ENCODE data around the gene LCN6. TPM values are rescaled to one million over a fixed set of nuclear protein-coding genes. Genes with fewer than 3 reads are reported as not detected.

Gene LCN6
- total and polyA plus RNA-seq, 11 donors = 0.81 to 101 (median 18.4) TPM

- peaks cover 0 to 5% (median 0%) of the 10 kb centered on the region in 9 donors for H3K27me3 ChIP-seq
- H3K4me1 ChIP-seq = peaks cover 0 to 20% (median 2%) of the 10 kb centered on the region in 12 donors
- intact Hi-C loops (cut with DNase I) = no loop called here
- no peak overlapping the region for H3K27ac ChIP-seq
- ATAC-seq (no peak), DNase-seq (peak in 1 of 5 donors; percentile 59)
- no peak for TF ChIP-seq POLR2A (IDR thresholded peaks at IDR 0.05)
- TF ChIP-seq, protein P1, sequence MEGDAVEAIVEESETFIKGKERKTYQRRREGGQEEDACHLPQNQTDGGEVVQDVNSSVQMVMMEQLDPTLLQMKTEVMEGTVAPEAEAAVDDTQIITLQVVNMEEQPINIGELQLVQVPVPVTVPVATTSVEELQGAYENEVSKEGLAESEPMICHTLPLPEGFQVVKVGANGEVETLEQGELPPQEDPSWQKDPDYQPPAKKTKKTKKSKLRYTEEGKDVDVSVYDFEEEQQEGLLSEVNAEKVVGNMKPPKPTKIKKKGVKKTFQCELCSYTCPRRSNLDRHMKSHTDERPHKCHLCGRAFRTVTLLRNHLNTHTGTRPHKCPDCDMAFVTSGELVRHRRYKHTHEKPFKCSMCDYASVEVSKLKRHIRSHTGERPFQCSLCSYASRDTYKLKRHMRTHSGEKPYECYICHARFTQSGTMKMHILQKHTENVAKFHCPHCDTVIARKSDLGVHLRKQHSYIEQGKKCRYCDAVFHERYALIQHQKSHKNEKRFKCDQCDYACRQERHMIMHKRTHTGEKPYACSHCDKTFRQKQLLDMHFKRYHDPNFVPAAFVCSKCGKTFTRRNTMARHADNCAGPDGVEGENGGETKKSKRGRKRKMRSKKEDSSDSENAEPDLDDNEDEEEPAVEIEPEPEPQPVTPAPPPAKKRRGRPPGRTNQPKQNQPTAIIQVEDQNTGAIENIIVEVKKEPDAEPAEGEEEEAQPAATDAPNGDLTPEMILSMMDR (IDR thresholded peaks at IDR 0.05) = no peak
- 45 to 62% (median 55%) methylated on average over 9 to 25 of the region's 25 CpGs for WGBS, 4 donors
- H3K9me3 ChIP-seq = peaks cover 0 to 10% (median 0%) of the 10 kb centered on the region in 12 donors
- H3K36me3 ChIP-seq = no peaks in the 10 kb centered on the region
- no peak overlapping the region for H3K4me3 ChIP-seq
Observed at GRCh38 chr9:136760424-136760823, 12.1 kb upstream of the LCN6 start.

DNA sequence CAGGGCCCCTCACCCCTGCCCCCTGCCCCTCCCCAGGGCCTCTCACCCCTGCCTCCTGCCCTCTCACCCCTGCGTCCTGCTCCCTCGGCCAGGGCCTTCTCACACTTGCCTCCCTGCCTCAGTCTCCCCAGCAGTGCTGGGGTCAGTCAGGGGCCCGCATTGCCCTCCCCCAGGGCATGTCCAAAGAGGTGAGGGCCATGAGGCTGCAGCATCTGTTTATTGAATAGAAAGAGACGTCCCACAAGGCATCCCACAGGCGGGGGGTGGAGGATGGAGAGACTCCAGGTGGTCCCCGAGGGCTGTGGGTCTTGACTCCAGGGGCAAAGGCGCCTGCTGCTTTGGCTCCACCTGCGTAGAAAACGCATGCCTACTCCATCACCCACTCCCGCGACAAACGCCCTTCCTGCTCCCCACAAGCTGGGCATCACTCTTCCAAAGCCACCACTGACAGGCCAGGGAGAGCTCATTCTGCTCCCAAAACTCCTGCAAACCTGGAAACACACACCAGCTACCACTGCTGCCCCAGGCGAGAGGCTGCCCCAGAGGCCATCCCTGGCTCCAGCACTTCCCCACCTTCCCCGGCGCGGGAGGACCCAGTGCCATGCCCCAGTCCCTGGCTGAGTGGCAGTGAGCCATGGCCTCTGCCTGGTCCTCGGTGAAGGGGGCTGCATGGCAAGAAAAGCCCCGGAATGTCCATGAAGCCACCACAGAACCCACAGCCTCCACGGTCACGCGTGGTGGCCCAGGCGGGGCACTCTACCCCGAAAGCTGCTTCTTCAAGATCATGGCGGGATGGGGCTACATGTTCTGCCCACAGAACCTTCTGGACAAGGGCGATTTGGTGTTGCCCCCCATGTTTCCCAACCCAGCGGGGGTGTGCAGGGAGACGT lies 11.4 kb upstream of the LCN6 start:
- no peak overlapping the region for H3K27ac ChIP-seq
- DNase-seq (peak in 1 of 5 donors; percentile 61), ATAC-seq (no peak)
- H3K36me3 ChIP-seq = no peaks in the 10 kb centered on the region
- H3K9me3 ChIP-seq = peaks cover 0 to 10% (median 0%) of the 10 kb centered on the region in 12 donors
- no peak overlapping the region for H3K4me3 ChIP-seq
- intact Hi-C loops (cut with DNase I) = no loop called here
- H3K27me3 ChIP-seq = peaks cover 0 to 5% (median 0%) of the 10 kb centered on the region in 9 donors
- TF ChIP-seq POLR2A (IDR thresholded peaks at IDR 0.05) = no peak
- TF ChIP-seq, protein P1 (IDR thresholded peaks at IDR 0.05) = no peak
- peaks cover 0 to 18% (median 2%) of the 10 kb centered on the region in 12 donors for H3K4me1 ChIP-seq
- 81 to 92% (median 89%) methylated on average over 13 to 27 of the region's 27 CpGs for WGBS, 4 donors

- peaks cover 0 to 10% (median 0%) of the 10 kb centered on the region in 12 donors for H3K9me3 ChIP-seq
- ATAC-seq = no peak
- TF ChIP-seq, protein P1 (IDR thresholded peaks at IDR 0.05) = no peak
- no peak for TF ChIP-seq POLR2A (IDR thresholded peaks at IDR 0.05)
- intact Hi-C loops (cut with DNase I) = no loop called here
- 78 to 81% (median 80%) methylated on average over 7 to 9 of the region's 9 CpGs for WGBS, 4 donors
- no peak for DNase-seq
- H3K4me1 ChIP-seq = peaks cover 0 to 18% (median 0%) of the 10 kb centered on the region in 12 donors
- H3K27ac ChIP-seq = no peak overlapping the region
- no peaks in the 10 kb centered on the region for H3K36me3 ChIP-seq
- H3K27me3 ChIP-seq = peaks cover 0 to 5% (median 0%) of the 10 kb centered on the region in 9 donors
- H3K4me3 ChIP-seq = no peak overlapping the region
Observed at GRCh38 chr9:136759001-136759400, 10.7 kb upstream of the LCN6 start.

DNA sequence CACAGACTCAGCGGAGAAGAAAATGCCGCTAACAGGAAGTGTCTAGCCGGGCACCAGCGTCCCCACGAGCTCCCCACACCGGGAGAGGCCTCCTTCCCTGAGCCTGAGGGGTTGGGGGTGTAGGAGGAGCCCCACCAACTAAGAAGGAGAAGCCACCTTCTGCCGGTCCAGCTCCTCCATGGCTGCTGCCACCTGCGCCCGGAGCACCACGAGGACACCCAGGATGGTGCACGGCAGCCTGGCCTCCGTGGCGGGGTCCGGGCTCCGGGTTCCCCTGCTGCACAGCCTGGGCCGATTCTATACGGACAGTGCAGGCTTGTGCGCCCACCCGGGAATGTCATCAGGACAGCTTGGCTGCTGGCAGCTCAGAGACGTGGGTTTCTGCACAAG lies 9.4 kb upstream of the LCN6 start:
- intact Hi-C loops (cut with DNase I) = no loop called here
- H3K27ac ChIP-seq = no peak overlapping the region
- 87 to 93% (median 91%) methylated on average over 10 to 20 of the region's 20 CpGs for WGBS, 4 donors
- DNase-seq (peak in 2 of 5 donors; percentile 26 to 58), ATAC-seq (no peak)
- TF ChIP-seq, protein P1 (IDR thresholded peaks at IDR 0.05) = no peak
- no peak for TF ChIP-seq POLR2A (IDR thresholded peaks at IDR 0.05)
- H3K9me3 ChIP-seq = peaks cover 0 to 10% (median 0%) of the 10 kb centered on the region in 12 donors
- peaks cover 0 to 13% (median 0%) of the 10 kb centered on the region in 12 donors for H3K4me1 ChIP-seq
- no peaks in the 10 kb centered on the region for H3K36me3 ChIP-seq
- H3K4me3 ChIP-seq = no peak overlapping the region
- peaks cover 0 to 5% (median 0%) of the 10 kb centered on the region in 9 donors for H3K27me3 ChIP-seq
